ENCODE measurements around the gene NDUFA6. TPM values are rescaled to one million over a fixed set of nuclear protein-coding genes. Genes with fewer than 3 reads are reported as not detected.
"Not testable (repeated sequence)": the region's sequence is repeated elsewhere in the genome, so short reads cannot be mapped to it uniquely, and the experiment has no call there.

NDUFA6 gene
- 38.1 and 42.7 TPM in 2 replicates for total RNA-seq

GRCh38 chr22:42090596-42091454 lies at the start of gene NDUFA6:
Gene NDUFA6, minus strand, starts transcription at chr22:42090772. Its CDS starts 28 bp downstream, at chr22:42090744.
- DNase-seq, result peak; percentile 99

DNA sequence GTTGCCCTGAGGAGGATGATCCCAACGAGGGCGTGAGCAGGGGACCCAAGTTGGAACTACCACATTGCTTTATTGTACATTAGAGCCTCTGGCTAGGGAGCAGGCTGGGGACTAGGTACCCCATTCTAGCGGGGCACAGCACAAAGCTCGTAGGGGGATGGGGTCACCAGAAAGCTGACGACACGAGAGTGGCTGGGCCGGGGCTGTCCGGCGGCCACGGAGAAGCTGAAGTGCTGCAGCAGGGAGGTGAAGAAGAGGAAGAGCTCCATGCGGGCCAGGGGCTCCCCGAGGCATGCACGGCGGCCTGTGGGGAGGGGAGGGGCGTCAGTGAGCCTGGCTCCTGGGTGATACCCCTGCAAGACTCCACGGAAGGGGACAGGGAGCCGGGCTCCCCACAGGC lies 49.6 kb upstream of the NDUFA6 start:
- DNase-seq, result not testable (repeated sequence)

DNA sequence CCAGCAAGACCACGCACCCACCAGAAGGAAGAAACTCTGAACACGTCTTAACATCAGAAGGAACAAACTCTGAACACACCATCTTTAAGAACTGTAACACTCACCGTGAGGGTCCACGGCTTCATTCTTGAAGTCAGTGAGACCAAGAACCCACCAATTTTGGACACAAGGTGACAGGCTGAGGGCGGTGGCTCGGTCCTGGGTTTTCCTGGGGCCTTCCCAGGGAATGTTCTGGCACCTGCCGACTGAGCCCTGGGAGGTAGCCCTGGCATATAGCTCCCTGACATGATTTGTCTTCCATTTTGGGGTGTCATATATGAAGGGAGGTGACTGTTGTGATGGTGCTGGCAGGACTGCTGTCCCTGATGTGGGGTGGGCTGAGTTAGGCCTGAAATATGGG lies 48.9 kb upstream of the NDUFA6 start:
- DNase-seq, result not testable (repeated sequence)

- no peak for DNase-seq
These were observed 48.4 kb upstream of the NDUFA6 start for GRCh38 chr22:42138972-42139371.

DNA sequence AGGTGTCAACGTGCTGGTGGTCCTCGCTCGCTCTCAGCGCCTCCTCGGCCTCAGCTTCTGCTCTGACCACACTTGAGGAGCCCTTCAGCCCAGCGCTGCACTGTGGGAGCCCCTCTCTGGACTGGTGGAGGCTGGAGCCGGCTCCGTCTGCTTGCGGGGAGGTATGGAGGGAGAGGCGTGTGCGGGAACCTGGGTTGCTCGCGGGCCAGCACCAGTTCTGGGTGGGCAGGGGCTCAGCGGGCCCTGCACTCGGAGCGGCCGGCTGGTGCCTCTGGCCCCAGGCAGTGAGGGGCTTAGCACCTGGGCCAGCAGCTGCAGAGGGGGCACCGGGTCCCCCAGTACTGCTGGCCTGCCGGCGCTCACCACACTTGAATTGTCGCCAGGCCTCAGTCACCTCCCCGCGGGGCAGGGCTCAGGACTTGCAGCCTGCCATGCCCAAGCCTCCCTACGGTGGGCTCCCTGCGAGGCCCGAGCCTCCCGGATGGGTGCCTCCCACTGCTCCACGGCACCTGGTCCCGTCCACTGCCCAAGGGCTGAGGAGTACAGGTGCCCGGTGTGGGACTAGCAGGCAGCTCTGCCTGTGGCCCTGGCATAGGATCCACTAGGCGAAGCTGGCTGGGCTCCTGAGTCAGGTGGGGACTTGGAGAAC lies 47.7 kb upstream of the NDUFA6 start:
- DNase-seq, result no peak

- DNase-seq, result not testable (repeated sequence)
These were observed 45.1 kb upstream of the NDUFA6 start for GRCh38 chr22:42135688-42136087.

- no peak for DNase-seq
These were observed 43.8 kb upstream of the NDUFA6 start for GRCh38 chr22:42134100-42135020.

DNA sequence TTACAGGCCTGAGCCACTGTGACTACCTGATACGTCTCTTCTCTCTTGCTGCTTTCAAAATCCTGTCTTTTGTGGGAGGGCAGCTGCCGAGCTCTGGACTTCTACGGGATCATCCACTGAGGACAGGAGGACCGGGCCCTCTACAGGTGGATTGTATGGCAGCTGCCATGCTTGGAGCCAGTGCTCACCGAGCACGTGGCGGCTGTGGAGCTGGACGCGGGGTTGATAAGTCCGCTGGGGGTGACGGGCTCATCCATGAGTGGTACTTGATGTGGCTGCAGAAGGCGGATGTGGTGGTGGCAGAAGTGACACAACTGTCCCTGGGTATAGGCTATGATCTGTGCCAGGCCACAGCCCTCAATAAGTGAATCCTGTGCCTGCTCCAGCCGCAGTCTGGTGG lies 41.9 kb upstream of the NDUFA6 start:
- DNase-seq, result no peak

- DNase-seq, result no peak
These were observed 41.0 kb upstream of the NDUFA6 start for GRCh38 chr22:42131562-42131961.

DNA sequence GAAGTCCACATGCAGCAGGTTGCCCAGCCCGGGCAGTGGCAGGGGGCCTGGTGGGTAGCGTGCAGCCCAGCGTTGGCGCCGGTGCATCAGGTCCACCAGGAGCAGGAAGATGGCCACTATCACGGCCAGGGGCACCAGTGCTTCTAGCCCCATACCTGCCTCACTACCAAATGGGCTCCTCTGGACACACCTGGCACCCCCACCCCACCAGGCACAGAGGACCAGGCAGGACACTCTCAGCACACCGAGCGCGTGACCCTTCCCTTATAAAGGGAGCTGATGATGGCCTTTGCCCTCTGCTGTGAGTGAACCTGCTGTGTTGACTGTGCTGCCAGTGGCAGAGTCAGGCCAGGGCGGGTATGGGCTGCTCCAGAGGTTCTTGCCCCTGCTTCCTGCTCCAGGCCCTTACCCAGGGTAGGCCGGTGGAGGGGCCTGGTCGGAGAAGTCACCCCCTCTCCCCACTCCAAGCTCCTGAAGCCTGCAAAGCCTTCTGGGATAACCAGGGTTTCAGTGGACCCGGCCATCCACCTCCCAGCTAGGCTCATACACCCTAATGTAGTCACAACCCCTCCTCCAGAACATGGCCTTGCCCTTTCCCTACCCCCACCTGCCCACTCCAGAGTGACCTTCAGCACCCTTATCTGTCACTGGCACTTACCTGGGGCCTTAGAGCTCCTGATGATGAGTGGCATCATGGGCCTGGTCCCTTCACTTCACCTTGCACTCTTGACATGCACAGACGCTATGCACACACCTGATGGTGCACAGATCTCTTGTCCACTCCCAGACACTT lies 40.3 kb upstream of the NDUFA6 start, which contains the start of gene CYP2D6:
TSS of gene CYP2D6 (minus strand) at position 172 of the 793 bp plus-strand sequence. CDS start at position 153, 19 bp downstream.
- DNase-seq, result not testable (repeated sequence)

- not testable (repeated sequence) for DNase-seq
These were observed 39.6 kb upstream of the NDUFA6 start for GRCh38 chr22:42130182-42130581.

DNA sequence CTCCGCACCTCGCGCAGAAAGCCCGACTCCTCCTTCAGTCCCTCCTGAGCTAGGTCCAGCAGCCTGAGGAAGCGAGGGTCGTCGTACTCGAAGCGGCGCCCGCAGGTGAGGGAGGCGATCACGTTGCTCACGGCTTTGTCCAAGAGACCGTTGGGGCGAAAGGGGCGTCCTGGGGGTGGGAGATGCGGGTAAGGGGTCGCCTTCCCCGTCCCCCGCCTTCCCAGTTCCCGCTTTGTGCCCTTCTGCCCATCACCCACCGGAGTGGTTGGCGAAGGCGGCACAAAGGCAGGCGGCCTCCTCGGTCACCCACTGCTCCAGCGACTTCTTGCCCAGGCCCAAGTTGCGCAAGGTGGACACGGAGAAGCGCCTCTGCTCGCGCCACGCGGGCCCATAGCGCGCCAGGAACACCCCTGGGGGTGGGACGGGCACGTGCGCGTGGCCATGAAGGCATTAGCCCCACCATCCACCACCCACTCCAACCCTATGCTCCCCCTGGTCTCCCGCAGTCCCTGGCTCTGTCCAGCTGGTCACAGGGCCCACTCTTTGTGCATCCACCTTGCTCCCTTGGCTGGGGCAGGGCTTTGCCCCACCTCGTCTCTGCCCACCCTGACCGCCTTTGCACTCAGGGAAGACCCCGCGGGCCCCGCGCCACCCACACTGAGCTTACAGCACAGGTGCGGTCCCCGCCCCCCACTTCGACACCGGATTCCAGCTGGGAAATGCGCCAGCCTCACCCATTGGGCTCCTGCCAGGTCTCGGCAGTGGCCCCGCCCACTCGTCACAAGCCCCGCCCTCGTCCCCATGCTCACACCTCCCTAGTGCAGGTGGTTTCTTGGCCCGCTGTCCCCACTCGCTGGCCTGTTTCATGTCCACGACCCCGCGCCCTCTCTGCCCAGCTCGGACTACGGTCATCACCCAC lies 38.5 kb upstream of the NDUFA6 start:
- DNase-seq, result not testable (repeated sequence)

DNA sequence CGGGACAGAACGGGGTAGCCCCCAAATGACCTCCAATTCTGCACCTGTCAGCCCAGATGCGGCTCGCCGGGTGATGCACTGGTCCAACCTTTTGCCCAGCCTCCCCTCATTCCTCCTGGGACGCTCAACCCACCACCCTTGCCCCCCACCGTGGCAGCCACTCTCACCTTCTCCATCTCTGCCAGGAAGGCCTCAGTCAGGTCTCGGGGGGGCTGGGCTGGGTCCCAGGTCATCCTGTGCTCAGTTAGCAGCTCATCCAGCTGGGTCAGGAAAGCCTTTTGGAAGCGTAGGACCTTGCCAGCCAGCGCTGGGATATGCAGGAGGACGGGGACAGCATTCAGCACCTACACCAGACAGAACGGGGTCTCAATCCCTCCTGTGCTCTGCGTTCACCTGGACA lies 37.4 kb upstream of the NDUFA6 start:
- DNase-seq, result not testable (repeated sequence)

DNA sequence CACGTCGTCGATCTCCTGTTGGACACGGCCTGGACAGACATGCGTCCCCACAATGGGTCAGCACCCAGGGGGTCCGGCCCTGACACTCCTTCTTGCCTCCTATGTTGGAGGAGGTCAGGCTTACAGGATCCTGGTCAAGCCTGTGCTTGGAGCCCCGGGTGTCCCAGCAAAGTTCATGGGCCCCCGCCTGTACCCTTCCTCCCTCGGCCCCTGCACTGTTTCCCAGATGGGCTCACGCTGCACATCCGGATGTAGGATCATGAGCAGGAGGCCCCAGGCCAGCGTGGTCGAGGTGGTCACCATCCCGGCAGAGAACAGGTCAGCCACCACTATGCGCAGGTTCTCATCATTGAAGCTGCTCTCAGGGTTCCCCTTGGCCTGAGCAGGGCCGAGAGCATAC lies 37.0 kb upstream of the NDUFA6 start:
- no peak for DNase-seq

DNA sequence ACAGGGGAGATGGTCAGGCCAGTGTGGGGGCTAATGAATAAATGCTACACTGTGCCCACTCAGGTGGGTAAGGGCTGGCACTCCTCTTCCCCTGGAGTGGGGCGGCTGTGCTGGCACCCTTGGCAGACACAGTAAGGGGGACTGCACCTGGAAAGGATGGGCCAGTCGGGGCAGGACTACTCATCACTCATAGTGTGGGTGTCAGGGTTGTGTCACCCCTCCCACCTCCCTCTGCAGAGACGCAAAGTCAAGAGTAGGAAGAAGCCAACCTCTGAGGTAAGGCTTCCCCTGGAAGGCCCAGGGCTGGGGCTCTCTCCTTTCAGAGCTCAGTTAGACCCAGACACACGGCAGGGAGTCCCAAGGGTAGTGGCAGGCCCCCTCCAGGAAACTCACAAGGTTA lies 33.0 kb upstream of the NDUFA6 start:
- DNase-seq, result not testable (repeated sequence)

GRCh38 chr22:42120231-42121021 lies 29.9 kb upstream of the NDUFA6 start:
- not testable (repeated sequence) for DNase-seq

DNA sequence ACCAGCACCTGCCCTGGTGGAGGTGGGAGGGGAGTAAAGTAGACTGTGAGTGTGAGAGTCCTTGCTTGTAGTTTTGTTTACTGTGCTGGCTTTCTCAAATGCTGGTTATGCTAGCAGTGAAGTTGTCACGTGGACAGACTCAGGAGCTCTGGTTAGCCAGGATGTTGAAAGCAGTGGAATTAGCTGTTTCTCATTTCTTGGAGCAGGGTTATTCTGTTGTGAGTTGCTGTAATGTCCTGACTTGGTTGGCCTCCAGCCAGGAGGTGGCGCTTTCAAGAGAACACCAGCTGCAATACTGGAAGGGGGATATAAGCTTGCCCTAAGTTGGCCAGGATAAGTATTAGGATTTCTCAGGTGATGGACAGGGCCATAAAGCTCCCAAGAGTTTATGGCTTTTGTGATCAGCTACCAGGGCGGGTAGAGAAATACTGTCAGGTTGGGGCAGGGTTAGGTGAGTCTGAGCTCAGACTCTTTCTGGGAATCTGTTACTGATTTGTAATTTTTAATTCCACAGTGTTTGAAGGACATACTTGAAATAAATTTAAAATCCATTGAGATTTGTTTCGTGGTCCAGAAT lies 26.4 kb upstream of the NDUFA6 start:
- DNase-seq, result peak; percentile 24

DNA sequence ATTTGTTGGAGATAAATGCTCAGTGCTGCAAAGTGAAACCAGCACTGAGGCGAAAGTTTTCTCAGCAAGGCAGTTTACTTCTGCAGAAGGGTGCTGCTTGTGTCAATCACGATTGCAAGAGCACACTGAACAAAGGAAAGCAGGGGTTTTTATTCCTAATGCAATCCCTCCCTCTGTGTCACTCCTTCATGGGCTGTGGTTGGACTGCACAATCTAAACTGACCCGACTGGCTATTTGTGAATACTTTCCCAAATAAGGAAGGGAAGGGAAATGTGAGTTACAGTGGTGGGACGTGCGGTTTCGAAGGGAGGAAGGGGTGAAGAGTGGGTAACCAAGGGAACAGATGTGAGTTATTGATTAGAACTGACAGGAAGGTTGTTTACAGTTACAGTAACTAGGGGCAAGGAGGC lies 24.9 kb upstream of the NDUFA6 start:
- DNase-seq, result not testable (repeated sequence)

DNA sequence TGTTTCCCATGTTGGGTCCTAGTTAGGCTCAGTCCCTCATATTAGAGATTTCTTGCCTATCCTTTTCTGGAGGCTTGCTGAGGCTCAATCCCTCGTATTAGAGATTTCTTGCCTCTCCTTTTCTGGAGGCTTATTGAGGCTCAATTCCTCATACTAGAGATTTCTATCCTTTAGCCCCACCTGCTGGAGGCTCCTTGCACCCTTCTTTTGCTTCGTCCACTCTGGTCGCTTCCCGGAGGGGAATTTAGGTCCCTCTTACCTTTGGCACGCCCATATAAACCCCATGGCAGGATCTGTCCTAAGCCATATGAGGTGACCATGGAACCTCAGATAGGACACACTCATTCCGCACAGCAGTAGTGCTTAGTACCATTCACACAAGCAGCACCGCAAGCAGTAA lies 24.1 kb upstream of the NDUFA6 start:
- DNase-seq, result peak; percentile 59
